ENCODE data around the gene DISP1.

DISP1 gene

DNA sequence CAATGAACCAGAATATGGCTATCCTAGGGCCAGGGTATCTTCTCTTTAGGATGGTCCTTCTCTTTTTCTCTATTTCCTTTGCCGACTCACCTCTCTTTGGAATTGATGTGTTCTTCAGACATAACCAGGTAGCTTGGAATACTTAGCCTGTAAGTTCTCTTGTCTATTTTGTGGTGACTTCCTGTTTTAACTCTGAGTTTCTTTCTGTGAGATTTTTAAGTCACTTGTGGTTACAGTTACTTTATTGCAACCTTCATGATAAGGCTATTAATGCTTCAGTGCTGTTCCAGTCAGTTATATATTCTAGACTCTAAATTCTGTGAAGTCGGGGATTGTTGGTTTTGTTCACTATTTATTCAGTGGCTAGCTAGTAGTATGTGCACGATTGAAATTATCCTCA lies 46.2 kb downstream of the DISP1 start:
- no peak for DNase-seq (ENCODE audit: low spot score)

Measured in germinal center (tissue), 1 donor.